GM19035 (cell line): ENCODE data around the gene NMT1.

ENCODE experiments used
- ATAC-seq: cut with Tn5 transposase; IDR thresholded peaks from one replicate; pipeline ENCODE4 v1.9.1; 2021; ENCODE audit not compliant: unreplicated experiment

NMT1 gene

GRCh38 chr17:45149037-45149668 is 88.0 kb downstream of the NMT1 start:
- ATAC-seq, result no peak

- ATAC-seq, result no peak
Measured at GRCh38 chr17:45149669-45150664, 88.8 kb downstream of the NMT1 start.

GRCh38 chr17:45150911-45151809 is 90.0 kb downstream of the NMT1 start:
- ATAC-seq, result no peak

- no peak for ATAC-seq
Measured at GRCh38 chr17:45155029-45155428, 93.9 kb downstream of the NMT1 start.

- no peak for ATAC-seq
Measured at GRCh38 chr17:45155483-45155882, 94.4 kb downstream of the NMT1 start.

GRCh38 chr17:45156242-45156641 is 95.1 kb downstream of the NMT1 start:
- no peak for ATAC-seq
